ENCODE results near the gene SYCP2L.

GRCh38 chr6:10843554-10843953 lies 43.3 kb upstream of the SYCP2L start:
- TF ChIP-seq CTCF (IDR thresholded peaks at IDR 0.05) (no peak), POLR2A (IDR thresholded peaks at IDR 0.05) (no peak)
